Activated CD8-positive, alpha-beta memory T cell treated with anti-CD3 and anti-CD28 coated beads for 4 hours (primary cell): ENCODE data around the gene MEGF6.
A peak's percentile ranks its signal among the peaks of the same experiment; 100 is the strongest.
"Not testable (repeated sequence)": the region's sequence is repeated elsewhere in the genome, so short reads cannot be mapped to it uniquely, and the experiment has no call there.

Source experiments
- DNase-seq, 2 donors: peaks; one replicate each; pipeline ENCODE4 v3.0.0-alpha.2; 2020; ENCODE audit warnings: low read depth in 2 of 2

The MEGF6 gene

GRCh38 chr1:3595949-3596348 is 15.4 kb downstream of the MEGF6 start:
- no peak for DNase-seq

GRCh38 chr1:3594706-3595377 is 16.5 kb downstream of the MEGF6 start:
- DNase-seq: no peak

DNA sequence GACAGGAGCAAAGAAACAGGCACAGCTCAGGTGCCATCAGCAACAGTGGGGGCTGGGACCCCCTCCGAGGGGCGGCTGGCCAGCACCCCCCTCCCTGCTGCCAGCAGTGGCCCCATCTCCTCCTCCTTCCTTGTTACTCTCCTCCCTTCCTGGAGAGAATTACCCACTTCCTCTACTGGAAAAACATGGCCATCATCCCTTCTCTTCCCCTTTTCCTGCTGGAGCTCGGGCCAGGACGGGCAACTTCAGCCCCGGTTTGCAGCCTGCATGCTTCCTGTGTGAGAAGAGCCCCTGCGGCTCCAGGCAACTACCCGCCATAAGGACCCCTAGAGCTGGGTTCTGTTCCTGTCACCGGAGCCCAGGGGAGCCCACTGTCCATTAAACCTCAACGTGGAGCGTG is 17.6 kb downstream of the MEGF6 start:
- no peak for DNase-seq

DNA sequence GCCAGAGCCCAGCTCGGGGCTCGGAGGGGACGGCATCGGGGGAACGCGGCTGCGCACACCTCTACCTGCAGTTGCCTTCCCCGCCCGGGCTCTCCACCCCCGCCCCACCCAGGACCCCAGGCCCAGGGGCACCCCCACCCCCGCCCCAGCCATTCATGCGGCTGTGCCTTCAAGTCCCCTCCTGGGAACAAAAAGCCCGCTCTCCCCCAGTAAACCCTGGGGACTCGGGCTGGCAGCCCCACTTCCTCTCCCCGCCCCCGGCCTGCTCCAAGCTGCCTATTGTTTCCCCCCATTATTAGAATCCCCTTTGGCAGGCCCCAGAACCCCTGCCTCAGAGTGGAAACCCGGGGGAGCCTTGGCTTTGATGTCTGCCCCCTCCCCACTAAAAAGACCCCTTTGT is 18.0 kb downstream of the MEGF6 start:
- no peak for DNase-seq

GRCh38 chr1:3590951-3591865 is 20.1 kb downstream of the MEGF6 start:
- no peak for DNase-seq

DNA sequence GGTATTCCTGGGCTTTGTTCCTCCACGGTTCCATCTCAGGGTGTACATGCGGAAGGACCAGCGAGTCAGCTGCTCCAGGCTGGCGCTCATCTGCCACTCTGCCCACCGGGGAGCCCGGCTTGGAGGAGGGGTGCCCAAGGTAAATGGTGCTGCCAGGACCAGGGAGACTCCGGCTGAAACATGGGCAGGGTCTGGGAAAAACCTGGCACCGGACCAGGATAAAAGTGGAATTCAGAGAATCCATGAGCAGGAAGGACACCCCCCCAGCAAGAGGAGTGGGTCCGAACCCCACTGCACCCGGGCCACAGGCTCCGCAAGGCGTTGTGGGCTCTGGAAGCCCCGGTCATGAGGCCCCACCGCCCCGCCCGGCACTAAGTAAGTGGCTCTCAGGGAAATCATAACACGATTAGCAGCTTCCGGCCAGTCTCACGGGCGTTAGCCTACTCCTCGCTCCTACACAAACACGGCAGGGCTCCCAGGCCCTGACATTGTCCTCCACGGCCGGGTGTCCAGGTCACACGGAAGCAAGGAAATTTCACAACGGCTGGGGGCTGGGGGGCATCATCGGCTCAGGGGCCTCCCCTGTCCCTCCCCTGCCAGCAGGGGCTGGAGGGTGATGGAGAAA is 21.1 kb downstream of the MEGF6 start:
- no peak for DNase-seq

- no peak for DNase-seq
Observed at GRCh38 chr1:3588395-3588794, 22.9 kb downstream of the MEGF6 start.

DNA sequence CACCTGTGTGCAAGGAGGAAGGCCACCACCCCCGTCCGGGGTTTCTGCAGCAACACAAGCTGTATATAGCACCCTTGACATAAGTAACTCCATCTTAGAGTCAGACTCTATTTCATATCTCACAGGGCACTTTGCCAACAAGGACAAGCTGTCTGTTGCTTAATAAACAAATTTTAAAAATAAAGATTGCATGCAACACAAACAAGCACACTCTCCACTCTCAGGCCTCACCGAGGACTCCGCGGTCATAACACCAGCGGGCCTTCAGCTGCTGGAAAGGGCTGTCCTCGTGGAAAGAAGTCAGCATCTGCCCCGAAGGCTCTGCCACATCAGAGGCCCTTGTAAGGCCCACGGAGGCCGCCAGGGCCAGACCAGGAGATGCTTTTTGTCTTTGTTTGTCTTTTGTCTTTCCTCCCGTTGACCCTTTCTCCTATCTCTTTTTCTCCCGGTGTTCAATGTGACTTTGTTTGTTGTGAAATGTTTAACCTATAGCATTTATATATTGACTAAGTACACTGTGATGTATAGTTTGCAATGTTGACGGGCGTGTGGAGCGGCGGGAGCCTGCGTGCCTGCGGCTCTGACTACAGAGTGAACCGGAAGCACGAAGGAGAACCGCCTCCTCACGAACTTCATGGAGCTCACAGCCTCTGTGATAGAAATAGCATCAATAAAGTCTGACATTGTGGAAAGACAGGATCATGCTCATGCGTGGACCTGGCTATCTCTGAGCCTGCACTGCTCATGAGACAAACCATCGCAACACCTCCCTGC is 24.1 kb downstream of the MEGF6 start:
- DNase-seq: no peak

DNA sequence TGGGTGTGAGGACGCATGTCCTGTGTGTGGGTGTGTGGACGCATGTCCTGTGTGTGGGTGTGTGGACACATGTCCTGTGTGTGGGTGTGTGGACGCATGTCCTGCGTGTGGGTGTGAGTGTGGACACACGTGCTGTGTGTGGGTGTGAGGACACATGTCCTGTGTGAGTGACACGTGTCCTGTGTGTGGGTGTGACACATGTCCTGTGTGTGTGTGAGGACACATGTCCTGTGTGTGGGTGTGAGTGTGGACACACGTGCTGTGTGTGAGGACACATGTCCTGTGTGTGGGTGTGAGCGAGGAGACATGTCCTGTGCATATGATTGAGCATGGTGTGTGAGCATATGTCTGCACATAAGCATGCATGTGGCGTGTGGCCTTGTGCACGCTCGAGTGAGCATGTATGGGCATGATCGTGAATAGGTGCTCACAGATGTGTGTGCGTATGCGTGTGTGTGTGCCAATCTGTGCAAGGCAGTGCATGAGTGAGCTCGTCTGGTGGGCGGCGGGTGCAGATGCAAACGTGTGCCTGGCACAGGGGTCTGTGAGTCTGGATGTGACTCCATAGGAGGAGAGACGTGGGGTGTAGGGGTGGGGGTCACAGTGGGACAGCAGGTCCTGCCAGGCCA is 25.3 kb downstream of the MEGF6 start:
- no peak for DNase-seq

- DNase-seq: not testable (repeated sequence)
Observed at GRCh38 chr1:3585353-3585868, 25.9 kb downstream of the MEGF6 start.

- peak in 1 of 2 donors; percentile 24 for DNase-seq
Observed at GRCh38 chr1:3584915-3585314, 26.4 kb downstream of the MEGF6 start.

DNA sequence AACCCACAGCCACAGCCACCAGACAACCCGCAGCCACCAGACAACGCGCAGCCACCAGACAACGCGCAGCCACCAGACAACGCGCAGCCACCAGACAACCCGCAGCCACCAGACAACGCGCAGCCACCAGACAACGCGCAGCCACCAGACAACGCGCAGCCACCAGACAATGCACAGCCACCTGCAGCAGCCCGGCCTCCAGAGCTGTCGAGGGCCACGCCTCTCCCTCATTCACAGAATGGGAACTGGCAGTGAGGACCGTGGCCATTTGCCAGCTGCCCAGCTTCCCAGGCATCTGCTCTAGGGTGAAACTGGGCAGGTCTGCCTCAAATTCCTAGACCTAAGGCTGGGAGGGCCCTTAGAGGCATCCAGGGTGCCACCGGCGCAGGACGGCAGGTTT is 27.6 kb downstream of the MEGF6 start:
- DNase-seq: not testable (repeated sequence)

GRCh38 chr1:3581296-3582036 is 29.8 kb downstream of the MEGF6 start:
- DNase-seq: no peak

DNA sequence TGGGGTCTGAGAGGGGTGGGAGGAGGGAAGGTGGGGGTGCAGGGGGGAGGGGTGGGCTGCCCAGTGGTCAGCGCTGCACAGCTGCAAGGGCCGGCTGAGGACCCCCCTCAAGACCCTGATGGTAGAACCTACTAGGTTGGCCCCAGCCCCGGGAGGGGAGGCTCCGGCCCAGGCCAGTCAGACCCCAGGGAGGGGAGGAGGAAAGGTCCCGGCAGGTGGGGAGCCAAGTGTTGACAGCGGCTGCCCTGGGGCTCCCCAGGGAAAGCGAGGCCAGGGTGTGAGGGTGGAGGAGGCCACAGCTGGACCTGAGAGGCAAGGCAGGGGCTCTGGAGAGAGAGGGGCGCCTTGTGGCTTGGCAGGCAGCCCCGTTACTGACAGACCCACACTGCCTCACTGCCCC is 31.1 kb downstream of the MEGF6 start:
- DNase-seq: no peak

DNA sequence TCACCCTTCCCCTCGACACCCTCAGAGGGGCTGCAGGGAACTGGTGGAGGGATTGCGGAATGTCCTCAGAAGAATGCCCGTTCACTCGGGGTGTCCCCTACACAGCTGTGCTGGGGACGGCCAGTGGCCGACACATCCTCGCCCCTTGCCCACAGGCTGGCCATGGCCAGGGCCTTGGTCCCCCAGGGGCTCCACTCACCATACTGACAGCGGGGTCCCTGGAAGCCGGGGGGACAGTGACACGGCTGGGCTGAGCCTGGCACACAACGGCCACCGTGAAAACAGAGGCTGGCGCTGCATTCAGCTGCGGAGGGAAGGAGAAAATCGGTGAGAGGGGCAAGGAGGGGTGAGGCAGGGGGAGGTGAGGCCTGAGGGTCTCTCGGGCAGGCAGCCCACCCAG is 31.7 kb downstream of the MEGF6 start:
- DNase-seq: no peak

DNA sequence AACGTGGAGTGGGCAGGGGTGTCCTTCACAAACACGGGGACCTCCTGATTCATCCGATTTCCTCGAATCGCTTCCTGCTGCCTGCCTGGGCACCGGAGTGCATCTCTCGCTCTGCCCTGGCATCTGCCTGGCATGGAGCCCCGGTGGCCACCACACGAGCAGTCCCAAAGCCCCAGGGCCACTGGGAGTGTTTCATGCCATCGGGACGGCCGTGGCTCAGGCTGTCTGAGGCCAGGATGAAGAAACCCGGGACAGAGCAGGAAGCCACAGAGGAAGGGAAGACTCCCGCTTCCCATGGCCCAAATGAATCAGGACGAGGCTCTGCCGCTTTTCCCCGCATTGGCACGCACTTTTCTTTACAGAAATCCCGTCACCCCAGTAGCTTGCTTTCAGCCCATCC is 32.4 kb downstream of the MEGF6 start:
- no peak for DNase-seq

DNA sequence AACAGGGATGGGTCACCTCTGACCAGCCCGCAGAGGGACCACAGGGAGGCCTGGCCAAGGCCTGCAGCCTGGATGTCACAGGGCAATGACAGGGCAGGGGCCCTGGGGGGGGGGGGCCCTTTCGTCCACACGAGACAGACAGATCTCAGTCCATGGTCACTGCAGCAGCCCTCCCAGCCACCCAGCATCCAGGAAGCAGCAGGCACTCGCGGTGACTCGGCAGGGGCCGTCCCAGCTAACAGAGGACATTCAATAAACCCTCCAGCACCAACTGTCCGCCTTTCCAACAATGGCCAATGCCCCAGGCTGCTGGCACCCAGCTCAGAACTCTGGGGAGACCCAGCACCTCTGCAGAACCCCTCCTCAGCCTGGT is 32.9 kb downstream of the MEGF6 start:
- no peak for DNase-seq

DNA sequence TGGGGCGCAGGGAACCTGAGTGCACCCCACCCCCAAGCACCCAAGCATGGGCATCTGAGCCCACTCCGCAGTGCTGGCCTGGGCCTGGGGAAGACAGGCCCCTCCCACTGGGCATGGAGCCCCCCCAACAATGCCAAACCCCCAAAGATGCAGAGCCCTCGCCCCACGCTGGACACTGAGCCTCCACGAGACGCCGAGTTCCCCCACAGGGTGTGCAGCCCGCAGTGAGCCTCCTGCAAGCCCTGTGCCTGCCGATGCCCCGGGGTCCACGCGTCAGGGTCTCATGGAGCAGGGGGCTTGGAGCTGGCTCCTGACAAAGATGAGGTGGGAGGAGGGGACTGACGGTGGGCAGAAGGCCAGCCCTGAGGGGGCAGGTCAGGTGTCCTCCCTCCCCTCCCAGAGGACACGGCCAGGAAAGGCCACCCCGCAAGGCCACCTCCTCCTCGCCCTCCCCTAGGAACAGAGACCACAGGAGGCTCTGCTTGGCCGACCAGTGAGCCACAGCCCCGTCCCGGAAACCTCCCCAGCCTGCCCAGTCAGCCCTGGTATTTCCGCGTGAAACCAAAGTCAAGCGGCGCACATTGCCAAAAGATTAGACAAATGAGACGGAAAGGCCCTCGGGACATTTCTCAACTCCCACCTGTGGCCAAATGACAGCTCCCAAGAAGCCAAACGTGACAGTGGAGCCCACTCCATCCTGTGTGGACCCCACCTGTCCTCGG is 33.4 kb downstream of the MEGF6 start:
- no peak for DNase-seq

GRCh38 chr1:3577300-3577699 is 34.0 kb downstream of the MEGF6 start:
- DNase-seq: no peak

DNA sequence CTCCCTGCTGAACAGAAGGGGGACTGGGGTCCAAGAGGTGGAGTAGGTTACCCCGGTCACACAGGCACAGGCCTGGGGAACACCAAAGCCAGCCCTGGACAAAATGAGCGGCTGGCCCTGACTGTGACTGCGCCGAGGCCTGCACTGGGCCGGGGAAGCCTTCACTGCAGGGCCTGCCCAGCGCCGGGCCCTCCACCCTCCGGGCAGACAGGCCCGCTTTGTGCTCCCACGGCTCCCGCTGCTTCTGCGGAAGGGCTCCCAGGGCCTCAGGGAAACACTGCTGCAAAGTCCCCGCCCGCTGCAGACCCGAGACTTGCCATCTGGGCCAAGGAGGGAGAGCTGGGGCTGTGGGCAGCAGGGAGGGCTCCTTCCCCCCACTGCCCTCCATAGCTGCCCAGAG is 35.3 kb downstream of the MEGF6 start:
- DNase-seq: no peak
